OCI-LY3 (cell line): ENCODE results near the gene RNF220.

ENCODE experiments used
- EZH2phosphoT487 ChIP-seq: fragments of 200-600 bp; shearing (Covaris generic); IDR thresholded peaks from 2 replicates; pipeline ENCODE4 v1.6.1; 2018; ENCODE audit warnings: antibody characterized with exemption, mixed run types, low read depth
- TF ChIP-seq, protein P1 (sequence below): fragments of 200-600, 300-600 bp; sonication (generic); IDR thresholded peaks from 2 replicates; pipeline ENCODE4 v1.5.1; 2014; ENCODE audit warnings: antibody characterized with exemption, low read length, low read depth

DNA sequence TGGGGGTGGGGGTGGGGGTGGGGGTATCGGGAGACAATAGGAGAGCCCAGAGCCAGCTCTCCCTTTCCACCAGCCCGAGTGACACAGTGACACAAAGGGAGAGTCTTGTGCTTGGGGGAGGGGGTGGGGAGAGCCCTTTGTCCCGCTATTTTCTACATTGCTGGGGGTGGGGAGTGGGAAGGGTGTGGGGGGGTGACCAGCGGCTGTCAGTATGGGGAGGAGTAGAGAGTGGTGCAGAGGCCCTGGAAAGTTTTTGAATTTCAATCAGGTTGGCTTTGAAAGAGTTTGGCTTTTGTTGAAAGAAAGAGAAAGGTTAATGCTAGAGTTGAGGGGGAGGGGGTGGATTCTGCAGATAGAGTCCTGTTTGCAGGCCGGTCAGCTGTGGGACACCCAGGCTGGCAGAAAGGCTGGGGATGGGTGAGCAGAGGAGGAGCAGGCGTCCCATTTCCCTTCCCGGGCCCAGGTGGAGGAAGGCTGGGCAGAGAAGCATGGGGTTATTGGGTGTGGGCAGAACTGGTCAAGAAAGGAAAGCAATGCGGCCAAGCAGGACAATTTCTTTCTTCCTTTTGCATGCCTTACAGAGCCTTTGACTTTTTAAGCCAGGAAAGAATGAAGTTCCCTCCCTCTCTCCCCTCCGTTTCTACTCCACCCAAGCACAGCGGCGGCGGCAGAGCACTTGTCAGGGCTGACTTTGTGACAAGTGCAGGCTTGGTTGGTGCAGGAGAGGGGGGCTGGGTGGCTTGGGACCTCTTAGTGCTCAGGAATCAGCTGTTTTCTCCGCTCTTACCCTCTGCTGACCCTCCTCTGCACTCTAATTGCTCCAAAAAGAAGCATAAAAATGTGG, 96.2 kb downstream of the RNF220 start:
- TF ChIP-seq, protein P1, sequence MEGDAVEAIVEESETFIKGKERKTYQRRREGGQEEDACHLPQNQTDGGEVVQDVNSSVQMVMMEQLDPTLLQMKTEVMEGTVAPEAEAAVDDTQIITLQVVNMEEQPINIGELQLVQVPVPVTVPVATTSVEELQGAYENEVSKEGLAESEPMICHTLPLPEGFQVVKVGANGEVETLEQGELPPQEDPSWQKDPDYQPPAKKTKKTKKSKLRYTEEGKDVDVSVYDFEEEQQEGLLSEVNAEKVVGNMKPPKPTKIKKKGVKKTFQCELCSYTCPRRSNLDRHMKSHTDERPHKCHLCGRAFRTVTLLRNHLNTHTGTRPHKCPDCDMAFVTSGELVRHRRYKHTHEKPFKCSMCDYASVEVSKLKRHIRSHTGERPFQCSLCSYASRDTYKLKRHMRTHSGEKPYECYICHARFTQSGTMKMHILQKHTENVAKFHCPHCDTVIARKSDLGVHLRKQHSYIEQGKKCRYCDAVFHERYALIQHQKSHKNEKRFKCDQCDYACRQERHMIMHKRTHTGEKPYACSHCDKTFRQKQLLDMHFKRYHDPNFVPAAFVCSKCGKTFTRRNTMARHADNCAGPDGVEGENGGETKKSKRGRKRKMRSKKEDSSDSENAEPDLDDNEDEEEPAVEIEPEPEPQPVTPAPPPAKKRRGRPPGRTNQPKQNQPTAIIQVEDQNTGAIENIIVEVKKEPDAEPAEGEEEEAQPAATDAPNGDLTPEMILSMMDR: no peak
- TF ChIP-seq EZH2phosphoT487: no peak
